GM23338 (cell line): ENCODE results near the gene HADHA. TPM values are rescaled to one million over a fixed set of nuclear protein-coding genes. Genes with fewer than 3 reads are reported as not detected.

ENCODE experiments used
- ATAC-seq: fragments of 200-7000 bp; cut with Tn5 transposase; 3 replicates; pipeline ENCODE4 v1.9.1; 2020
- DNase-seq: peaks from one replicate; pipeline ENCODE4 v3.0.0-alpha.2; 2015; ENCODE audit warnings: low spot score
- H2AFZ ChIP-seq: fragments of 200-600 bp; sonication (generic); 2 replicates; pipeline ENCODE4 v1.8.0; 2016; ENCODE audit warnings: antibody characterized with exemption, mild to moderate bottlenecking, moderate library complexity
- H3F3A ChIP-seq: fragments of 200-600 bp; sonication (generic); replicated peaks from 2 replicates; pipeline ENCODE4 v1.8.0; 2017; ENCODE audit warnings: antibody characterized with exemption, mixed run types, low read depth
- H3K27ac ChIP-seq: fragments of 200-600 bp; sonication (generic); 2 replicates; pipeline ENCODE4 v1.6.1; 2016; ENCODE audit warnings: low read depth
- H3K27me3 ChIP-seq: fragments of 200-600 bp; sonication (generic); 2 replicates; pipeline ENCODE4 v1.8.0; 2016; ENCODE audit warnings: mild to moderate bottlenecking, mixed run types, moderate library complexity; ENCODE audit not compliant: insufficient read depth
- H3K36me3 ChIP-seq: fragments of 200-600 bp; sonication (generic); 2 replicates; pipeline ENCODE4 v1.8.0; 2016; ENCODE audit warnings: mild to moderate bottlenecking; ENCODE audit not compliant: insufficient read depth
- H3K4me1 ChIP-seq: fragments of 200-600 bp; sonication (generic); 2 replicates; pipeline ENCODE4 v1.8.0; 2016; ENCODE audit warnings: mild to moderate bottlenecking, moderate library complexity; ENCODE audit not compliant: insufficient read depth
- H3K4me2 ChIP-seq: fragments of 200-600 bp; sonication (generic); 2 replicates; pipeline ENCODE4 v1.7.1; 2017; ENCODE audit warnings: mixed run types
- H3K4me3 ChIP-seq: fragments of 200-600 bp; sonication (generic); 2 replicates; pipeline ENCODE4 v1.6.1; 2016; ENCODE audit warnings: mixed run types
- H3K79me2 ChIP-seq: fragments of 200-600 bp; sonication (generic); replicated peaks from 2 replicates; pipeline ENCODE4 v1.8.0; 2017; ENCODE audit warnings: mild to moderate bottlenecking; ENCODE audit not compliant: insufficient read depth
- H3K9me2 ChIP-seq: fragments of 200-600 bp; sonication (generic); 2 replicates; pipeline ENCODE4 v1.8.0; 2017; ENCODE audit not compliant: insufficient read depth
- H4K20me1 ChIP-seq: fragments of 200-600 bp; sonication (generic); replicated peaks from 2 replicates; pipeline ENCODE4 v1.8.0; 2017; ENCODE audit warnings: mild to moderate bottlenecking; ENCODE audit not compliant: insufficient read depth
- H3K27ac Mint-ChIP-seq: 2 replicates; pipeline ENCODE4 v1.8.0; 2020; ENCODE audit warnings: inconsistent platforms, mild to moderate bottlenecking, moderate library complexity, mixed read lengths
- H3K27me3 Mint-ChIP-seq: 3 replicates; pipeline ENCODE4 v1.8.0; 2022; ENCODE audit warnings: low read depth, mild to moderate bottlenecking, moderate library complexity, mixed read lengths, inconsistent platforms; ENCODE audit not compliant: insufficient read depth, poor library complexity
- H3K36me3 Mint-ChIP-seq: 3 replicates; pipeline ENCODE4 v1.8.0; 2021; ENCODE audit warnings: low read depth, mild to moderate bottlenecking, inconsistent platforms, moderate library complexity, mixed read lengths
- H3K4me1 Mint-ChIP-seq: 3 replicates; pipeline ENCODE4 v1.8.0; 2020; ENCODE audit warnings: mild to moderate bottlenecking, inconsistent platforms, mixed read lengths
- H3K4me3 Mint-ChIP-seq: 3 replicates; pipeline ENCODE4 v1.8.0; 2021; ENCODE audit warnings: moderate library complexity, mild to moderate bottlenecking, inconsistent platforms, mixed read lengths
- H3K9me3 Mint-ChIP-seq: 3 replicates; pipeline ENCODE4 v1.8.0; 2020; ENCODE audit warnings: moderate library complexity, mild to moderate bottlenecking, inconsistent platforms, mixed read lengths
- CREB1 ChIP-seq: fragments of 250-450 bp; sonication (Bioruptor Pico); IDR thresholded peaks from 2 replicates; pipeline ENCODE4 v1.5.0; 2020; ENCODE audit warnings: low read depth, mild to moderate bottlenecking, moderate library complexity
- ETS1 ChIP-seq: IDR thresholded peaks from 2 replicates; pipeline ENCODE4 v1.6.1; 2016; ENCODE audit warnings: antibody characterized with exemption
- EZH2 ChIP-seq: fragments of 200-600 bp; sonication (generic); IDR thresholded peaks from one replicate; pipeline ENCODE4 v1.8.0; 2017; ENCODE audit warnings: antibody characterized with exemption, mild to moderate bottlenecking, low read depth; ENCODE audit not compliant: unreplicated experiment
- EZH2phosphoT487 ChIP-seq: fragments of 200-600 bp; sonication (generic); IDR thresholded peaks from one replicate; pipeline ENCODE4 v1.8.1; 2018; ENCODE audit warnings: antibody characterized with exemption; ENCODE audit not compliant: unreplicated experiment
- JUNB ChIP-seq: IDR thresholded peaks from one replicate; pipeline ENCODE4 v1.6.1; 2016; ENCODE audit warnings: antibody characterized with exemption; ENCODE audit not compliant: unreplicated experiment
- NANOG ChIP-seq: IDR thresholded peaks from 2 replicates; pipeline ENCODE4 v1.6.1; 2016; ENCODE audit warnings: antibody characterized with exemption, borderline replicate concordance
- POLR2AphosphoS5 ChIP-seq: IDR thresholded peaks from 2 replicates; pipeline ENCODE4 v1.6.1; 2016; ENCODE audit warnings: antibody characterized with exemption, low read depth
- REST ChIP-seq: IDR thresholded peaks from one replicate; pipeline ENCODE4 v1.6.1; 2018; ENCODE audit warnings: antibody characterized with exemption; ENCODE audit not compliant: unreplicated experiment
- STAT1 ChIP-seq: IDR thresholded peaks from one replicate; pipeline ENCODE4 v1.6.1; 2016; ENCODE audit warnings: antibody characterized with exemption; ENCODE audit not compliant: unreplicated experiment
- ZNF114 ChIP-seq: fragments of 250-450 bp; sonication (Bioruptor Pico); IDR thresholded peaks from 2 replicates; pipeline ENCODE4 v1.5.0; 2020; ENCODE audit warnings: mild to moderate bottlenecking, moderate library complexity
- ZNF331 ChIP-seq: fragments of 250-450 bp; sonication (Bioruptor Pico); IDR thresholded peaks from 2 replicates; pipeline ENCODE4 v1.5.0; 2020; ENCODE audit warnings: low read depth, mild to moderate bottlenecking, moderate library complexity
- polyA plus RNA-seq: library from polyadenylated mRNA; unstranded; fragments of >200 nt; fragmentation: Nextera tagmentation; extraction: Ambion mirVana; gene quantifications from 2 replicates; pipeline ENCODE4 v1.2.1, GENCODE V29; 2016
- total RNA-seq: library from RNA; depleted of rRNA; stranded (reverse); fragments of >200 nt; shearing (Covaris generic); gene quantifications from 2 replicates; pipeline ENCODE4 v1.2.3, GENCODE V29; 2014
- TF ChIP-seq, protein P1 (sequence below), 2 experiments: fragments of 200-600 bp in 1 of 2; sonication (generic) in 1 of 2; conservative IDR thresholded peaks; 2 replicates each; pipeline versions ENCODE4 v1.5.1 to v1.6.1; 2016 to 2017; ENCODE audit warnings: antibody characterized with exemption in 2 of 2, low read depth in 2 of 2, mild to moderate bottlenecking in 2 of 2, moderate library complexity in 1 of 2
- TF ChIP-seq, protein P2 (sequence below): fragments of 250-450 bp; sonication (Bioruptor Pico); IDR thresholded peaks from 2 replicates; pipeline ENCODE4 v1.5.0; 2020; ENCODE audit warnings: mild to moderate bottlenecking, moderate library complexity

HADHA gene
- total and polyA plus RNA-seq, 2 experiments from 2014 or later = 63.9 to 92.3 TPM

DNA sequence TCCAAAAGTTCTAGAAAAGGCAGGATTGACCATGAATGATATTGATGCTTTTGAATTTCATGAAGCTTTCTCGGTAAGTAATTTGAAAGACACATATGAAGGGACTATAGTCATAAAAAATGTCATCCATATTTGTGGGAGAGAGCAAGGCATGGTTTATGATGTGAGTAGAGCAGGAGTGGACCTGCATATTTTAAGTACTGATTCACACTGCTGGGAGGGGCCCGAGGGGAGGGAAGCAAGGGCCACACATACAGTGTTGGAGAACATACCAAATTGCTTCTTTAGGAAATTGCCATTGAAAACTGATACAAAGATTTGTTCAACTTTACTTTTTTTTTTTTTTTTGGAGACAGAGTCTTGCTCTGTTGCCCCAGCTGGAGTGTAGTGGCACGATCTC, 39.7 kb upstream of the HADHA start:
- H3K27ac Mint-ChIP-seq = no peak overlapping the region
- no peaks in the 10 kb centered on the region for H3K27me3 ChIP-seq
- H3K9me2 ChIP-seq = no peaks in the 10 kb centered on the region
- peaks cover 18% of the 10 kb centered on the region for H3K36me3 ChIP-seq
- TF ChIP-seq STAT1 (no peak), ZNF114 (no peak), CREB1 (CRISPR knock-in tag) (no peak), NANOG (no peak), EZH2 (no peak), REST (no peak), ETS1 (no peak), JUNB (no peak), ZNF331 (CRISPR knock-in tag) (no peak), EZH2phosphoT487 (no peak), POLR2AphosphoS5 (no peak)
- TF ChIP-seq, protein P1, sequence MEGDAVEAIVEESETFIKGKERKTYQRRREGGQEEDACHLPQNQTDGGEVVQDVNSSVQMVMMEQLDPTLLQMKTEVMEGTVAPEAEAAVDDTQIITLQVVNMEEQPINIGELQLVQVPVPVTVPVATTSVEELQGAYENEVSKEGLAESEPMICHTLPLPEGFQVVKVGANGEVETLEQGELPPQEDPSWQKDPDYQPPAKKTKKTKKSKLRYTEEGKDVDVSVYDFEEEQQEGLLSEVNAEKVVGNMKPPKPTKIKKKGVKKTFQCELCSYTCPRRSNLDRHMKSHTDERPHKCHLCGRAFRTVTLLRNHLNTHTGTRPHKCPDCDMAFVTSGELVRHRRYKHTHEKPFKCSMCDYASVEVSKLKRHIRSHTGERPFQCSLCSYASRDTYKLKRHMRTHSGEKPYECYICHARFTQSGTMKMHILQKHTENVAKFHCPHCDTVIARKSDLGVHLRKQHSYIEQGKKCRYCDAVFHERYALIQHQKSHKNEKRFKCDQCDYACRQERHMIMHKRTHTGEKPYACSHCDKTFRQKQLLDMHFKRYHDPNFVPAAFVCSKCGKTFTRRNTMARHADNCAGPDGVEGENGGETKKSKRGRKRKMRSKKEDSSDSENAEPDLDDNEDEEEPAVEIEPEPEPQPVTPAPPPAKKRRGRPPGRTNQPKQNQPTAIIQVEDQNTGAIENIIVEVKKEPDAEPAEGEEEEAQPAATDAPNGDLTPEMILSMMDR (conservative IDR thresholded peaks at IDR 0.05; ENCODE audit: low read depth in 2 of 2) = no peak
- TF ChIP-seq, protein P2, sequence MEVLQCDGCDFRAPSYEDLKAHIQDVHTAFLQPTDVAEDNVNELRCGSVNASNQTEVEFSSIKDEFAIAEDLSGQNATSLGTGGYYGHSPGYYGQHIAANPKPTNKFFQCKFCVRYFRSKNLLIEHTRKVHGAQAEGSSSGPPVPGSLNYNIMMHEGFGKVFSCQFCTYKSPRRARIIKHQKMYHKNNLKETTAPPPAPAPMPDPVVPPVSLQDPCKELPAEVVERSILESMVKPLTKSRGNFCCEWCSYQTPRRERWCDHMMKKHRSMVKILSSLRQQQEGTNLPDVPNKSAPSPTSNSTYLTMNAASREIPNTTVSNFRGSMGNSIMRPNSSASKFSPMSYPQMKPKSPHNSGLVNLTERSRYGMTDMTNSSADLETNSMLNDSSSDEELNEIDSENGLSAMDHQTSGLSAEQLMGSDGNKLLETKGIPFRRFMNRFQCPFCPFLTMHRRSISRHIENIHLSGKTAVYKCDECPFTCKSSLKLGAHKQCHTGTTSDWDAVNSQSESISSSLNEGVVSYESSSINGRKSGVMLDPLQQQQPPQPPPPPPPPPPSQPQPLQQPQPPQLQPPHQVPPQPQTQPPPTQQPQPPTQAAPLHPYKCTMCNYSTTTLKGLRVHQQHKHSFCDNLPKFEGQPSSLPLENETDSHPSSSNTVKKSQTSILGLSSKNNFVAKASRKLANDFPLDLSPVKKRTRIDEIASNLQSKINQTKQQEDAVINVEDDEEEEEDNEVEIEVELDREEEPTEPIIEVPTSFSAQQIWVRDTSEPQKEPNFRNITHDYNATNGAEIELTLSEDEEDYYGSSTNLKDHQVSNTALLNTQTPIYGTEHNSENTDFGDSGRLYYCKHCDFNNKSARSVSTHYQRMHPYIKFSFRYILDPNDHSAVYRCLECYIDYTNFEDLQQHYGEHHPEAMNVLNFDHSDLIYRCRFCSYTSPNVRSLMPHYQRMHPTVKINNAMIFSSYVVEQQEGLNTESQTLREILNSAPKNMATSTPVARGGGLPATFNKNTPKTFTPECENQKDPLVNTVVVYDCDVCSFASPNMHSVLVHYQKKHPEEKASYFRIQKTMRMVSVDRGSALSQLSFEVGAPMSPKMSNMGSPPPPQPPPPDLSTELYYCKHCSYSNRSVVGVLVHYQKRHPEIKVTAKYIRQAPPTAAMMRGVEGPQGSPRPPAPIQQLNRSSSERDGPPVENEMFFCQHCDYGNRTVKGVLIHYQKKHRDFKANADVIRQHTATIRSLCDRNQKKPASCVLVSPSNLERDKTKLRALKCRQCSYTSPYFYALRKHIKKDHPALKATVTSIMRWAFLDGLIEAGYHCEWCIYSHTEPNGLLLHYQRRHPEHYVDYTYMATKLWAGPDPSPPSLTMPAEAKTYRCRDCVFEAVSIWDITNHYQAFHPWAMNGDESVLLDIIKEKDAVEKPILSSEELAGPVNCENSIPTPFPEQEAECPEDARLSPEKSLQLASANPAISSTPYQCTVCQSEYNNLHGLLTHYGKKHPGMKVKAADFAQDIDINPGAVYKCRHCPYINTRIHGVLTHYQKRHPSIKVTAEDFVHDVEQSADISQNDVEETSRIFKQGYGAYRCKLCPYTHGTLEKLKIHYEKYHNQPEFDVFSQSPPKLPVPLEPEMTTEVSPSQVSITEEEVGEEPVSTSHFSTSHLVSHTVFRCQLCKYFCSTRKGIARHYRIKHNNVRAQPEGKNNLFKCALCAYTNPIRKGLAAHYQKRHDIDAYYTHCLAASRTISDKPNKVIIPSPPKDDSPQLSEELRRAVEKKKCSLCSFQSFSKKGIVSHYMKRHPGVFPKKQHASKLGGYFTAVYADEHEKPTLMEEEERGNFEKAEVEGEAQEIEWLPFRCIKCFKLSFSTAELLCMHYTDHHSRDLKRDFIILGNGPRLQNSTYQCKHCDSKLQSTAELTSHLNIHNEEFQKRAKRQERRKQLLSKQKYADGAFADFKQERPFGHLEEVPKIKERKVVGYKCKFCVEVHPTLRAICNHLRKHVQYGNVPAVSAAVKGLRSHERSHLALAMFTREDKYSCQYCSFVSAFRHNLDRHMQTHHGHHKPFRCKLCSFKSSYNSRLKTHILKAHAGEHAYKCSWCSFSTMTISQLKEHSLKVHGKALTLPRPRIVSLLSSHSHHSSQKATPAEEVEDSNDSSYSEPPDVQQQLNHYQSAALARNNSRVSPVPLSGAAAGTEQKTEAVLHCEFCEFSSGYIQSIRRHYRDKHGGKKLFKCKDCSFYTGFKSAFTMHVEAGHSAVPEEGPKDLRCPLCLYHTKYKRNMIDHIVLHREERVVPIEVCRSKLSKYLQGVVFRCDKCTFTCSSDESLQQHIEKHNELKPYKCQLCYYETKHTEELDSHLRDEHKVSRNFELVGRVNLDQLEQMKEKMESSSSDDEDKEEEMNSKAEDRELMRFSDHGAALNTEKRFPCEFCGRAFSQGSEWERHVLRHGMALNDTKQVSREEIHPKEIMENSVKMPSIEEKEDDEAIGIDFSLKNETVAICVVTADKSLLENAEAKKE (CRISPR knock-in tag) = no peak
- peaks cover 5% of the 10 kb centered on the region; the same call in 1 of the 2 replicates for H4K20me1 ChIP-seq
- H3K4me1 Mint-ChIP-seq = no peaks in the 10 kb centered on the region
- H3K27ac ChIP-seq = no peak overlapping the region
- peaks cover 56% of the 10 kb centered on the region for H3K36me3 Mint-ChIP-seq
- no peak overlapping the region for H3K4me3 ChIP-seq
- DNase-seq (no peak), ATAC-seq (no peak)
- no peaks in the 10 kb centered on the region for H3K4me1 ChIP-seq
- no peaks in the 10 kb centered on the region for H3K79me2 ChIP-seq
- H3K4me2 ChIP-seq = no peak overlapping the region
- no peaks in the 10 kb centered on the region for H3K27me3 Mint-ChIP-seq
- no peaks in the 10 kb centered on the region for H3K9me3 Mint-ChIP-seq
- H2AFZ ChIP-seq = no peak overlapping the region
- H3F3A ChIP-seq = no peaks in the 10 kb centered on the region; the same call in 1 of the 2 replicates
- H3K4me3 Mint-ChIP-seq = no peak overlapping the region
